H9 (cell line): Measurements from ENCODE around the gene NHS. TPM values are rescaled to one million over a fixed set of nuclear protein-coding genes. Genes with fewer than 3 reads are reported as not detected.
A peak's percentile ranks its signal among the peaks of the same experiment; 100 is the strongest.

Experiments used
- DNase-seq: peaks from one replicate; pipeline ENCODE4 v3.0.0-alpha.2; 2017
- H2AFZ ChIP-seq: one replicate; pipeline ENCODE4 v1.6.1; 2013; ENCODE audit warnings: mild to moderate bottlenecking, low read length, control low read depth, moderate library complexity
- H2AK5ac ChIP-seq: 2 replicates; pipeline ENCODE4 v1.6.1; 2013; ENCODE audit warnings: low read length, control low read depth, mixed read lengths; ENCODE audit not compliant: insufficient read length
- H2BK120ac ChIP-seq: one replicate; pipeline ENCODE4 v1.6.1; 2013; ENCODE audit warnings: low read depth, mild to moderate bottlenecking, low read length, control low read depth, inconsistent platforms; ENCODE audit not compliant: poor library complexity, severe bottlenecking
- H2BK12ac ChIP-seq: 2 replicates; pipeline ENCODE4 v1.6.1; 2013; ENCODE audit warnings: low read length, control low read depth, mixed read lengths, low read depth; ENCODE audit not compliant: insufficient read length
- H2BK15ac ChIP-seq: 2 replicates; pipeline ENCODE4 v1.6.1; 2013; ENCODE audit warnings: low read depth, low read length, control low read depth
- H2BK20ac ChIP-seq: one replicate; pipeline ENCODE4 v1.6.1; 2013; ENCODE audit warnings: low read depth, mild to moderate bottlenecking, low read length, control low read depth, inconsistent platforms; ENCODE audit not compliant: poor library complexity, severe bottlenecking
- H2BK5ac ChIP-seq: 2 replicates; pipeline ENCODE4 v1.6.1; 2013; ENCODE audit warnings: low read length, control low read depth, mixed read lengths; ENCODE audit not compliant: insufficient read length
- H3K14ac ChIP-seq: 2 replicates; pipeline ENCODE4 v1.6.1; 2013; ENCODE audit warnings: low read length, control low read depth; ENCODE audit not compliant: insufficient read depth
- H3K18ac ChIP-seq: 2 replicates; pipeline ENCODE4 v1.6.1; 2013; ENCODE audit warnings: low read depth, mild to moderate bottlenecking, mixed read lengths, low read length, control low read depth; ENCODE audit not compliant: insufficient read length
- H3K23ac ChIP-seq: 2 replicates; pipeline ENCODE4 v1.6.1; 2013; ENCODE audit warnings: low read length, control low read depth, mixed read lengths, low read depth; ENCODE audit not compliant: insufficient read length
- H3K23me2 ChIP-seq: 2 replicates; pipeline ENCODE4 v1.6.1; 2013; ENCODE audit warnings: low read depth, mild to moderate bottlenecking, mixed read lengths, low read length, control low read depth; ENCODE audit not compliant: insufficient read length, poor library complexity, severe bottlenecking
- H3K27ac ChIP-seq: 2 replicates; pipeline ENCODE4 v1.5.1; 2013; ENCODE audit warnings: low read length, control low read depth, mixed read lengths, low read depth; ENCODE audit not compliant: insufficient read length
- H3K27me3 ChIP-seq: 2 replicates; pipeline ENCODE4 v1.6.1; 2013; ENCODE audit warnings: low read length, control low read depth, inconsistent platforms; ENCODE audit not compliant: insufficient read depth
- H3K4ac ChIP-seq: 2 replicates; pipeline ENCODE4 v1.6.1; 2013; ENCODE audit warnings: low read depth, mild to moderate bottlenecking, control low read depth, inconsistent platforms, low read length, moderate library complexity
- H3K4me1 ChIP-seq: 2 replicates; pipeline ENCODE4 v1.6.1; 2013; ENCODE audit warnings: low read length, control low read depth, inconsistent platforms; ENCODE audit not compliant: insufficient read depth
- H3K4me2 ChIP-seq: 2 replicates; pipeline ENCODE4 v1.6.1; 2013; ENCODE audit warnings: low read length, control low read depth, mixed read lengths; ENCODE audit not compliant: insufficient read length, insufficient read depth
- H3K56ac ChIP-seq: 2 replicates; pipeline ENCODE4 v1.6.1; 2013; ENCODE audit warnings: low read depth, mild to moderate bottlenecking, mixed read lengths, low read length, control low read depth; ENCODE audit not compliant: insufficient read length
- H3K79me1 ChIP-seq: 2 replicates; pipeline ENCODE4 v1.6.1; 2013; ENCODE audit warnings: low read depth, mild to moderate bottlenecking, moderate library complexity, low read length, control low read depth, inconsistent platforms; ENCODE audit not compliant: insufficient read depth, poor library complexity, severe bottlenecking
- H3K79me2 ChIP-seq: 2 replicates; pipeline ENCODE4 v1.6.1; 2013; ENCODE audit warnings: low read length, control low read depth, inconsistent platforms; ENCODE audit not compliant: insufficient read depth
- H3K9ac ChIP-seq: 2 replicates; pipeline ENCODE4 v1.6.1; 2013; ENCODE audit warnings: low read length, control low read depth, mixed read lengths; ENCODE audit not compliant: insufficient read length; ENCODE audit errors: extremely low read depth
- H3K9me3 ChIP-seq: one replicate; pipeline ENCODE4 v1.6.1; 2013; ENCODE audit warnings: low read depth, low read length, inconsistent platforms; ENCODE audit not compliant: control insufficient read depth
- H3T11ph ChIP-seq: one replicate; pipeline ENCODE4 v1.6.1; 2013; ENCODE audit warnings: mild to moderate bottlenecking, low read length, control low read depth, inconsistent platforms
- H4K20me1 ChIP-seq: one replicate; pipeline ENCODE4 v1.6.1; 2013; ENCODE audit not compliant: control insufficient read depth, insufficient read length, insufficient read depth
- H4K5ac ChIP-seq: 2 replicates; pipeline ENCODE4 v1.6.1; 2013; ENCODE audit warnings: low read depth, mild to moderate bottlenecking, mixed read lengths, low read length, control low read depth; ENCODE audit not compliant: insufficient read length
- H4K8ac ChIP-seq: replicated peaks from 2 replicates; pipeline ENCODE4 v1.6.1; 2013; ENCODE audit warnings: low read length, control low read depth, mixed read lengths, low read depth; ENCODE audit not compliant: insufficient read length
- H4K91ac ChIP-seq: 2 replicates; pipeline ENCODE4 v1.6.1; 2013; ENCODE audit warnings: low read depth, mild to moderate bottlenecking, moderate library complexity, mixed read lengths, low read length, control low read depth; ENCODE audit not compliant: insufficient read length
- H3K27ac Mint-ChIP-seq, 3 experiments: 2 replicates in 2 of 3; 3 replicates in 1 of 3; pipeline ENCODE4 v1.8.0; 2020 to 2021; ENCODE audit warnings: mixed read lengths in 3 of 3, mild to moderate bottlenecking in 1 of 3, moderate library complexity in 1 of 3
- H3K27me3 Mint-ChIP-seq: 2 replicates; pipeline ENCODE4 v1.8.0; 2021; ENCODE audit warnings: low read depth, mild to moderate bottlenecking, moderate library complexity, mixed read lengths
- H3K36me3 Mint-ChIP-seq, 3 experiments: 2 replicates in 2 of 3; 3 replicates in 1 of 3; pipeline ENCODE4 v1.8.0; 2020 to 2021; ENCODE audit warnings: low read depth in 3 of 3, mixed read lengths in 3 of 3; ENCODE audit not compliant: insufficient read depth in 1 of 3
- H3K4me1 Mint-ChIP-seq, 2 experiments: 2 replicates each; pipeline ENCODE4 v1.8.0; 2020; ENCODE audit warnings: mixed read lengths in 2 of 2
- H3K4me3 Mint-ChIP-seq, 2 experiments: 2 replicates in 1 of 2; 3 replicates in 1 of 2; pipeline ENCODE4 v1.8.0; 2020 to 2021; ENCODE audit warnings: mild to moderate bottlenecking in 2 of 2, mixed read lengths in 2 of 2, moderate library complexity in 1 of 2
- H3K9me3 Mint-ChIP-seq, 2 experiments: 2 replicates in 1 of 2; 3 replicates in 1 of 2; pipeline ENCODE4 v1.8.0; 2020; ENCODE audit warnings: mild to moderate bottlenecking in 2 of 2, mixed read lengths in 2 of 2, moderate library complexity in 1 of 2
- CTCF ChIP-seq: fragments of 200-600 bp; sonication (generic); conservative IDR thresholded peaks from 3 replicates; pipeline ENCODE4 v1.8.0; 2021; ENCODE audit warnings: antibody characterized with exemption, mild to moderate bottlenecking
- WGBS: extraction: QIAGEN DNeasy Blood & Tissue Kit; methylation state at CpG from one replicate; pipeline ENCODE4 v1.1.7; 2013; ENCODE audit warnings: missing lambda C conversion rate, low lambda C conversion rate, mixed read lengths; ENCODE audit not compliant: insufficient read length; ENCODE audit errors: extremely low coverage; 5-methylcytosine and 5-hydroxymethylcytosine counted together
- total RNA-seq: library from RNA; stranded (reverse); gene quantifications from 2 replicates; pipeline ENCODE4 v1.2.1, GENCODE V29; 2021

NHS gene
- total RNA-seq, 1 experiment from 2014 or later: 8.7 TPM

DNA sequence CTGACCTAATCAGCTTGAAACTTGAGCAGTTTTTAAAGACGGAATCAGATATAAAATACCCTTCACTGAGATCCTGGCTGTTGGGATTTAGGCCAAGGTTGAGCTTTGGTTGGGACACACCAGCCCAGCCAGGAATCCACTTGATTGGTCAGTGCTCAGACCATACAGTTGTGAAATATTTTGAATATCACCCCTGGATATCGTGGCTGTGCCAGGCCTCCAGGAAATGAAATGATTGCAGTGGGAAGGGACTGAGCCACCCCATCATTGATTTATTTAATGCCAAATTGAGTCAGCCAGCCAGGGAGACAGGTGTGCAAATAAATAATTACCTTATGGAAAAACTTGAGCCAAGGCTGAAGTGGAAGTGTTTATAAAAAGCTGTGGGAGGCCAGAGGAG, 233.9 kb downstream of the NHS start:
- no peak overlapping the region for H3K23ac ChIP-seq
- no peak overlapping the region for H3K18ac ChIP-seq
- no peak for TF ChIP-seq CTCF
- H3K36me3 Mint-ChIP-seq: peaks cover 0 to 5% (median 0%) of the 10 kb centered on the region in 3 experiments; a peak in 1 of 7 replicates
- no peak overlapping the region for H4K5ac ChIP-seq
- H3K4ac ChIP-seq: no peak overlapping the region
- H3K4me1 ChIP-seq: peaks cover 2% of the 10 kb centered on the region; the same call in 1 of the 2 replicates
- H4K8ac ChIP-seq: no peak overlapping the region
- peak overlapping the region; percentile 38 for H2BK120ac ChIP-seq
- H3K27me3 ChIP-seq: no peaks in the 10 kb centered on the region
- peaks cover 0 to 3% of the 10 kb centered on the region in 2 experiments; a peak in 2 of 5 replicates for H3K9me3 Mint-ChIP-seq
- no peak overlapping the region for H4K91ac ChIP-seq
- no peaks in the 10 kb centered on the region for H3K23me2 ChIP-seq
- no peak overlapping the region for H3T11ph ChIP-seq
- no peak overlapping the region for H3K4me3 Mint-ChIP-seq
- H2BK15ac ChIP-seq: no peak overlapping the region
- H2AFZ ChIP-seq: no peak overlapping the region
- H3K27ac ChIP-seq: no peak overlapping the region
- H4K20me1 ChIP-seq: no peaks in the 10 kb centered on the region
- no peak overlapping the region for H3K27ac Mint-ChIP-seq
- no peak overlapping the region for H2BK12ac ChIP-seq
- no peak overlapping the region for H2BK5ac ChIP-seq
- no peak overlapping the region for H3K4me2 ChIP-seq
- no peak overlapping the region for H2BK20ac ChIP-seq
- H2AK5ac ChIP-seq: no peak overlapping the region
- H3K27me3 Mint-ChIP-seq: peaks cover 14% of the 10 kb centered on the region
- WGBS: no CpG with 5 or more reads among the region's 2 CpGs
- H3K9ac ChIP-seq: no peak overlapping the region
- no peak overlapping the region for H3K14ac ChIP-seq
- no peak for DNase-seq
- no peaks in the 10 kb centered on the region for H3K79me2 ChIP-seq
- peaks cover 23 to 30% of the 10 kb centered on the region in 2 experiments for H3K4me1 Mint-ChIP-seq
- H3K9me3 ChIP-seq: peaks cover 5% of the 10 kb centered on the region
- H3K79me1 ChIP-seq: no peaks in the 10 kb centered on the region
- no peak overlapping the region for H3K56ac ChIP-seq
